Loucy (cell line): ENCODE data around the gene CEP112.

Experiments used
- EZH2phosphoT487 ChIP-seq: fragments of 200-600 bp; IDR thresholded peaks from 2 replicates; pipeline ENCODE4 v1.6.1; 2018; ENCODE audit warnings: antibody characterized with exemption, mild to moderate bottlenecking, moderate library complexity, borderline replicate concordance
- TF ChIP-seq, protein P1 (sequence below): fragments of 200-600 bp; sonication (generic); conservative IDR thresholded peaks from 2 replicates; pipeline ENCODE4 v1.5.1; 2014; ENCODE audit warnings: mild to moderate bottlenecking, antibody characterized with exemption, low read length

DNA sequence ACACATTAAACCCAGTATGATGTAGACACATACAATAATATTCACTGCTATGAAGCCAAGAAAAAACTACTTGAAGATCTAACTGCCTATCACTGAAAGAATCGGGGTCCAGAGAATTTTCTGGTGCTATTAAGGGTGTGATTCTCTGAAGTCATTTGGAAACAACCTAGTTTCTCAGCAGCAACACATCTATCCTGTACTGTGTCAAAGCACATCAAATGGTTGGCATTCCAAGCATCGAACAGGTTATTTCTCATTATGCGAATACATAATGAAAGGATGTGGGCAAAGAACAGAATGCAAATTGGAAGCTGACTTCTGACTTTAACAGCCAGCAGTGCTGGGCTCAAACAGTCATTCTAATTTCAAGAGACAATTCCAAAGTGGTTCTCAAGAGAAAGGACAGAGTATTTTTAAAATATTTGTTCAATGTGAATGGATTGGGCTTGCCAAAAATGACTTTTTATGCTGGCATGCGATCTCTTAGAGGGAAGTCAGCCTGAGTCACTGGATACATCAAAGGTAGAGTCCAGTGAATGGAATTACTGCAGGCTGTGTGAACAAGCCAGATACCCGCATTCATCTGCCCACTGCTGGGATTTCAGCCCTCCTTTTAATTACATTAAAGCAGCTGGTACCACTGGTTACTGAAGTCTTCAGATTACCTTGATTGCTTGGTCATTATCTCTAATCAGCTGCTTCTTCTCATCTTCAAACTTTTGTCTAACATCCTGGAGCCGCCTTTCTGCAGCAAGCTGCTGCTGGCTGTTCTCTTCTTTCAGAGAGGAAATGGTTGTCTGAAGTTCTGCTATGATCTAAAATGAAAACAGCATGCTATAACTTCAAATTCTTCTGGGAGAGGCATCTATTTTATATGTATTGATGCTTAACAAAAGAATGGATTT lies 449.3 kb downstream of the CEP112 start:
- TF ChIP-seq, protein P1, sequence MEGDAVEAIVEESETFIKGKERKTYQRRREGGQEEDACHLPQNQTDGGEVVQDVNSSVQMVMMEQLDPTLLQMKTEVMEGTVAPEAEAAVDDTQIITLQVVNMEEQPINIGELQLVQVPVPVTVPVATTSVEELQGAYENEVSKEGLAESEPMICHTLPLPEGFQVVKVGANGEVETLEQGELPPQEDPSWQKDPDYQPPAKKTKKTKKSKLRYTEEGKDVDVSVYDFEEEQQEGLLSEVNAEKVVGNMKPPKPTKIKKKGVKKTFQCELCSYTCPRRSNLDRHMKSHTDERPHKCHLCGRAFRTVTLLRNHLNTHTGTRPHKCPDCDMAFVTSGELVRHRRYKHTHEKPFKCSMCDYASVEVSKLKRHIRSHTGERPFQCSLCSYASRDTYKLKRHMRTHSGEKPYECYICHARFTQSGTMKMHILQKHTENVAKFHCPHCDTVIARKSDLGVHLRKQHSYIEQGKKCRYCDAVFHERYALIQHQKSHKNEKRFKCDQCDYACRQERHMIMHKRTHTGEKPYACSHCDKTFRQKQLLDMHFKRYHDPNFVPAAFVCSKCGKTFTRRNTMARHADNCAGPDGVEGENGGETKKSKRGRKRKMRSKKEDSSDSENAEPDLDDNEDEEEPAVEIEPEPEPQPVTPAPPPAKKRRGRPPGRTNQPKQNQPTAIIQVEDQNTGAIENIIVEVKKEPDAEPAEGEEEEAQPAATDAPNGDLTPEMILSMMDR, result no peak
- no peak for TF ChIP-seq EZH2phosphoT487
